NCI-H446 (cell line): ENCODE results near the gene SBK1.
"Not testable (repeated sequence)": the region's sequence is repeated elsewhere in the genome, so short reads cannot be mapped to it uniquely, and the experiment has no call there.

Source experiments
- DNase-seq, 2 experiments: peaks; one replicate each; lab custom pipeline; 2025; lab: John Stamatoyannopoulos, UW

The SBK1 gene

GRCh38 chr16:28308794-28309584, 16.7 kb downstream of the SBK1 start:
- no peak for DNase-seq

DNA sequence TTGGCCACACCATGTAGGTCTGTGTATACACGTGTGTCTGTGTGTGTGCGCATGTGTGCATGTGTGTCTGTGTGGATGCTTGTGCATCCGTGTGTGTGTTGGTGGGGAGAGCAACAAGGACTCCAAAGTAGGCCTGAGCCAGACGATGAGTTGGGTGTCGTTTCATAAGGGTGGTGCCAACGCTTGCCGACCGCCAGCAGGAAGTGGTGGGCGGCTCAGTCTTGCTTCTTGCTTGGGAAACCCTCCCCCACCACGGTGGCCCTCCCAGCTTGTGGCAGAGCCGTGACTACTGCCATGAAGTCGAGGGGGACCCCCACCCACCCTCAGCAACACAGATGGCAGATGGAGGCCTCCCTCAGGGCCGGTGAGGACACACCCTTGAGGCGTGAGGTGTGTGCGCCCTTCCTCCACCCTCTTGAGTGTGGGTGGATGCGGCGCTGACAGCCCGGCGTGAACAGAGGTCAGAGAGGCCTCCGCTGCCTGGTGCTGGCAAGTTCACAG, 17.5 kb downstream of the SBK1 start:
- no peak for DNase-seq

DNA sequence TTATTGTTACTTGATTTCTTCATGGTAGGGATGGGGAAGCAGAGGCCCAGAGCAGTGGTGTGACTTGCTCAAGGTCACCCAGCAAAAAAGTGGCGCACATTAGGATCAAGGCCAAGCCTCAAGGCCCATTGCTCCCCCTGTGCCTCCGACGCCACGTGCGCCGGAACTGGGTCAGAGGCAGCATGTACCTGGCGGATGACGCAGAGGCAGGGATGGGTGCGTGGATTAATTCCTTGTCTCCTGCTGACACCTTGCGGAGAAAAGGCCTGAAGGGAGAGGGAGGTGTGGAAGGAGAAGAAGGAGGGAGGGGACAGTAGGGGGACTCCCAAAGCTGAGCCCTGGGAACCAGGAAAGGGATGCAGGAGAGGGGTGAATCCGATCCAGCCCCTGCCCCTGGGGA, 18.5 kb downstream of the SBK1 start:
- no peak for DNase-seq

DNA sequence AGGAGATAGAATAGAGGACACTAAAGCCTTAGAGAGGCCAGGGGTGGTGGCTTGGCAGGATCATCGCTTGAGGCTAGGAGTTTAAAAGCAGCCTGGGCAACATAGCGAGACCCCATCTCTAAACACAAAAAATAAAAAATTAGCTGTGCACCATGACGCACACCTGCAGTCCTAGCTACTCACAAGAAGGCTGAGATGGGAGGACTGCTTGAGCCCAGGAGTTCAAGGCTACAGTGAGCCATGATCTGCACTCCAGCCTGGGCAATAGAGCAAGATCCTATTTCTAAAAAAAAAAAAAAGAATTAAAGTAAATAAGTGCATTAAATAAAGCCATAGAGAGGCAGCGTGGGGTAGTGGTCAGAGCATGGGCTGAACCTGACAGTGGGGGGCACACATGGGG, 19.1 kb downstream of the SBK1 start:
- no peak for DNase-seq

DNA sequence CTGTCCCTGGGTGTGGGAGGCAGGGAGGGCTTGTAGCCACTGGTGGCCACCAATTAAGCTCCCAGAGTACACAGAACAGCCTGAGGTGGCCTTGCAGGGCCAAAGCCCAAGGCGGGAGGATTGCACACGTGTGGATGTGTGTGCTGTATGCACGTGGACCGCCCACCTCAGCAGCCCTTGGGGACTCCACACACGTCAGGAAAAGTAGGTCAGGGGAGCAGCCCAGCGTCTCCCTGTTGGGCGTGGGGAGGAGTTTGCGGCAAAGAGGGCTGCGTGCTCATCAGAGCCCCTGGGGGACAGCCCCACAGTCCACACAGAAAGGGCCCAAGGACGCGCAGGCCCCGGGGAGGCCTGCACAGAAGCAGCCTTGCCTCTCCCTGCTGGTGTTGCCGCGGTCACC, 19.6 kb downstream of the SBK1 start:
- no peak for DNase-seq

DNA sequence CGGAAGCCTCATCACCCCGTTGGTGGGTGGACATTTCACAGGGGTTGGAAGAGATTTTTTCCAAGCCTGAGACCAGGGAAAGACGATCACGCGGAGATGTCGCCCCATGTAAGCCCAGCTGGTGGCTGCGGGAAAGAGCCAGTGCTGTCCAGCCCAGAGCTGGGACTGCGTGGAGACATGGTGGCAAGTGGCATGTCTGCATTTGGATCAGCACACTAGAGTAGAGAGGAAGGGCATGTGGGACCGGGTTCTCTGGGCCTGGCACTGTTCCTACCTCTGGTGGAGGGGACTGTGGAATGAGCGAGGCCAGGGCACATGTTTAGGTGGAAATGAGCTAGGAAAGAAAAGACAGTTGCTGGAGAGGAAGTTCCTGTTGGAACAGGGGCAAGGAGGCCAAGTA, 20.0 kb downstream of the SBK1 start:
- DNase-seq: no peak

DNA sequence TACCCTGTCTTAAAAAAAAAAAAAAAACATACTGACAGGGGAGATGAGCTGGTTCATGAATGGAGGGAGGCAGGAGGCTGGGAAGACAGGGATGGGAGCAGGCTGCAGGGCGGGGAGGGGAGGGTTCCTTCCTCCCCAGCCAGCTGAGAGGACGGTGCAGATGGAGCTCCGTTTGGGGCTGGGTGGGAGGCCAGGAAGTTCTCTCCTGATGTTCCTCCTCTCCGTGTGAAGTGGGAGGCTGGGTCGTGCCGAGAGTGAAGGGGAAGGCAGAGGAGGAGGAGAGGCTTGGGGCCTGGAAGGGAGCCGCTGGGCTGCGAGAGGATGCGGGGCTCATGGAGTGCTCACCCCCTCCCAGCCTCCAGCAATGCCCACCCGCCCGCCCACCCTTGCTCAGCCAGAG, 21.3 kb downstream of the SBK1 start:
- no peak for DNase-seq

DNA sequence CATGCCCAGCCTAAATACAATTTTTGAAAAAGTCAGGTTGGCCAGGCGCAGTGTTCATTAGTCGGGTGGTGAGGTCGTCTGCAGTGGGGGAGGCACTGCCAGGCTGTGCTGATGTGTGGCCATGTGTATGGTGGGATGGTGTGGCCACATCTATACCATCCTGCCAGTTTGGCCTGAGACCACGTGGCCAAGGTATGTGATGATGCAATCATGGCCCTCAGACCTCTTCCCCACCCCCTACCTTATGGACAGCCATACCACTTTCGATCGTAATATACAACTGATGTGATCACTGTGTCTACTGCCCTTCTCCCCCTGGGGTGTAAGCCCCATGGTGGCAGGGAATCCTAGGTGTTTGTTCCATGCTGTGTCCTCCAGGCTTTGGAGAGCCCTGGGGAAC, 23.7 kb downstream of the SBK1 start:
- no peak for DNase-seq

GRCh38 chr16:28317040-28317880, 24.9 kb downstream of the SBK1 start:
- peak in 1 of 2 experiments; percentile 41 for DNase-seq

DNA sequence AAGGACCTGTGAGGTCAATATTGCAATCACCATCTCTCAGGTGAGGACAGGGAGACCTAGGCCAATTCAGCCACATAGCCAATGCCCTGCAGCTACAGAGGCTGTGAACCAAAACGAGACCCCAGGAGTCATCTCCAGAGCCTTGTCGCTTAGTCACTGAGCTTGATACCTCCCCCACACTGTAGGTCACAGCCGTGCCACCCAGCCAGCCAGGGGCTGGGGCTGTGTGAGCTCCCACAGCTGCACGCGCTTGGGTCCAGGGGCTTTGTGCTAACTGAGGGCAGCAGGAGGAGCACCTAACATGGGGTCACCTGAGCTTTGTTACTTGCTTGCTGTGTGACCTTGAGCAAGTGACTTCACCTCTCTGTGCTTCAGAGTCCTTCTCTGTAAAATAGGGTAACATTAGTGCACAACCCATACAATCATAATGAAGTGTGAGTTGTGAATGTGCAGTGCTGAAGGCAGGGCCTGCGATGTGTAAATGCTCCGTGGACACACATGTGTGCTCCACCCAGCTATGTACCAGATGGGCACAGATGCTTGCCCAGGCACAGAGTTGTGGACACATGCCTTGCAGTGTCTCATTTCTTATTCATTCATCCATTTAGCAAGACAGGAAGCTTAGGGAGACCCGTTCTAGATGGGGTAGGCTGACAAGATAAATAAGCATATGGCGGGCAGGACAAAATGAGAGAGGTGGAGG, 25.9 kb downstream of the SBK1 start:
- DNase-seq: no peak

DNA sequence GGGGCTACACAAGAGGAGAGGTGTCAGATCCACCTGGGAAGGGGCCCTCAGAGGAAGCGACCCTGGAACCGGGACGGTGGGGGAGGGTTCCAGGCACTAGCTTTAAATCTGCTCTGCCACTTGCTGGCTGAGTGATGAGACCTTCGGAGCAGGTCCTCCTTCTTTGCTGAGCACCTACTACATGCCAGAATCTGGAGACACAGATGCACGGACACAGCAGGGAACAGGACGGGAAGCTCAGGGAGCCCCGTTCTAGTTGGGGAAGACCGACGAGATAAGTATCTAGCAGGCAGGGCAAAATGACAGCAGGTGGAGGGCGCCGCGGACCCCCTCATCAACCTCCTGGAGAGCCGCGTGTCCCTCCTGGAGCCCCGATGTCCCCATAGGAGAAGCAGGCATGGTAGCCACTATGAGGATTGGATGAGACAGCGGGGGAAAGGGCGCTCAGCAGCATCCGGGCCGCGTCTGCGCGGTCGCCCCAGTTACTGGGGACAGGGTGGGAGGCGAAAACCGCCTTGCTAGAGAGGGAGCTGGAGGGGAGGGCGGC, 27.2 kb downstream of the SBK1 start:
- no peak for DNase-seq

- no peak for DNase-seq
Measured at GRCh38 chr16:28320023-28320561, 27.8 kb downstream of the SBK1 start.

GRCh38 chr16:28320741-28321140, 28.4 kb downstream of the SBK1 start:
- no peak for DNase-seq

DNA sequence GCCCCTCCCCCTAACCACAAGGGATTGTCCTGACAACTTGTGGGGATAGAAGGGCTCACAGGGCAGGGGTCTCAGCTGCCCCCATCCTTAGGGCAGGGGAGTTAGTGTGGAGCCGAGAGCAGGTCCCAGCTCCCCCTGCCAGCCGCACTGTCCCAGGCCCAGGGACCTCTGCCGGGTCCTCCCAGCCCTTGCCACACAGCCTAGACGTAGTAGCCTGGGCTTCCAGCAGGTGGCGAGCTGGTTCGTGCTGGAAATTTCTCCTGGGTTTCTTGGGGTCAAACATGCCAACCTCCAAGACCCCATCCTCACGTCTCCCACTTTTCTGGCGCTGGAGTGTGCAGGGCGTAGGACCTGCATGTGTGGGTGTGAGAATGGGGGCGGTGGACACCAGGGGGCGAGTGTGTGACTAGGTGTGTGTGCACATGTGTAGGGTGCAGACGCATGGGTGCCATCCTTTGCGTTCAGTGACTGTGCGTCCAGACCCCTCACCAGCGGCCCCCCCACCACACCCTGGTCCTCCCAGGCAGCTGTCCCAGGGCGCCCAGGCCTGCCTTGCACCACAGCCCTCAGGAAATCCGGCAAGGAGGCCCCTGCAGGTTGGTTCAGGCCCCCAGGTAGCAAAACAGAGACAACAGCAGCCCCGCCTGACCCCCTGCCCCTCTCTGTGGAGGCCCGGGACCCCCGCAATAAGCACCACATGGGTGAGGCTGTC, 29.5 kb downstream of the SBK1 start:
- DNase-seq: peak in 1 of 2 experiments; percentile 21

- DNase-seq: no peak
Measured at GRCh38 chr16:28324235-28324886, 32.0 kb downstream of the SBK1 start.

DNA sequence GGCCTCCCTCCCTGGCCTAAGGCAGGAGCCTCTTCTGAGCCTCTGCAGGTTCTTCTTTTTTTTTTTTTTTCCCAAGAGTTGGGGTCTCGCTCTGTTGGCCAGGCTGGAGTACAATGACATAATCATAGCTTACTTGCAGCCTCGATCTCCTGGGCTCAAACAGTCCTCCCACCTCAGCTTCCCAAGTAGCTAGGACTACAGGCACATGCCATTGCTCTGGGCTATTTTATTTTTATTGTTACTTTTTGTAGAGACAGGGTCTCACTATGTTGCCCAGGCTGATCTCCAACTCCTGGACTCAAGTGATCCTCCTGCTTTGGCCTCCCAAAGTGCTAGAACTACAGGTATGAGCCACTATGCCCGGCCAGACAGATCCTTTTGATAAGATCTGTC, 32.6 kb downstream of the SBK1 start:
- no peak for DNase-seq

DNA sequence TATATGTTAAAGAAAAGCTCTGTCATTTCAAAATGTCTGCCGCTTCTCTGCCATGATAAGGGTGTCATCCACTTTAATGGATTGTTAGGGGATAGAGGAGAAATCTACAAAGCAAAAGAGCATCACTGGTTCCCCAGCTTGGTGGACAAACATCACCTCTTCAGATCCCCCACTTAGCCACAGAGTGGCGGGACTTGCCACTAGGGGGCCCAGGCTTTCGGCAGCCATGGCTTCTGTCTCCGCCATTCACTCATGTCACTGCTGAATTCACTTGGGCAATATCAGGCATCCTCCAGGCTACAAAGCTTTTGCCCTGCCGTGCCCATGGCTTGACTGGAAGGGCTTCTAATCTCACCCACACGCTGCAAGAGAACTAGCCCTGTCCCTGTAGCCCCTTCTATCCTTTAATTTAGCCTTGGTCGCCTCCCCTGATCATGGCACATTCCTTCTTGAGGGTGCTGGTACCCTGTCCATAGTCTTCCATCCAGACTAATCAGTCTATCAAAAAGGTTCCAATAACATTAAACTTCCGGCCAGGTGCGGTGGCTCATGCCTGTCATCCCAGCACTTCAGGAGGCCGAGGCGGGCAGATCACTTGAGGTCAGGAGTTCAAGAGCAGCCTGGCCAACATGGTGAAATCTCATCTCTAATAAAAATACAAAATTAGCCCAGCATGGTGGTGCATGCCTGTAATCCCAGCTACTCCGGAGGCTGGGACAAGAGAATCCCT, 34.7 kb downstream of the SBK1 start:
- DNase-seq: peak in 1 of 2 experiments; percentile 3

DNA sequence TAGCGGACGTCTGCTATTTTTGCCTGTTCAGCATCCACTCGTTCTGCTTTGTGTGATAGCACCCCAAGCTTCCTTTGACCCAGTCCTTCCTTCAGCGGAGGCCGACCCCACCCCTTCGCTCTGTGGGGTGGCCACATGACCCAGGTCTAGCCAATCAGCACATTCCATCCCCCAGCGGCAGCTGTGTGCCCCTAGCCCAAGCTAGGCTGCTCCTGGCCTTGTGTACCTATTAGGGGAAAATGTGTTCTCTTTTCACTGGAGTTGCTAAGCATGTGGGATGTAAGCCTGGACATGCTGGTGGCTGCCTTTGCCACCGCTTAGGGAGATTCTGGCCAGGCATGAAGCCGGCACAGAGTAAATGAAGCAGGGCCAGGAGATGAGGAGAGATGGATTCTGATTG, 37.9 kb downstream of the SBK1 start:
- DNase-seq: peak in 1 of 2 experiments; percentile 6

- not testable (repeated sequence) for DNase-seq
Measured at GRCh38 chr16:28330981-28331380, 38.7 kb downstream of the SBK1 start.

DNA sequence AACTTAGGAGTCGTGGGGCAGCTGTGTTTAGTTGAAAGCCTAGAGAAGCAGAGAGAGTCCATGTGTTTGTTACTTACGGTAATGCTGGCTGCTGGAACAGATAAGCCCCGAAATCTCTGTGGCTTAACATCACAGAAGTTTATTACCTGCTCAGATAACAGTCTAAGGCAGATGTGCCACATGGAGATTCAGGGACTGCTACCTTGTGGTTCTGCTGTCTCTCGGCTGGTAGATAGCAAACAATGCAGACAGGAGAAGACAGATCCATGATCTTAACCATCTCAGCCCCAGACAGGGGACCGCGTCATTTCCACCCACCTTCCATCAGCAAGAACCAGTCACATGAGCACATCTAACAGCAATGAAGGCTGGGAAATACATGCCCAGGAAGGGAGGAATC, 40.3 kb downstream of the SBK1 start:
- DNase-seq: not testable (repeated sequence)
